Chondrocyte (in vitro differentiated cells): ENCODE data around the gene DNM2. TPM values are rescaled to one million over a fixed set of nuclear protein-coding genes. Genes with fewer than 3 reads are reported as not detected.
A peak's percentile ranks its signal among the peaks of the same experiment; 100 is the strongest.

Experiments used
- DNase-seq: peaks from one replicate; pipeline ENCODE4 v3.0.0; 2021; ENCODE audit warnings: mixed read lengths, low spot score
- H3K27ac Mint-ChIP-seq: one replicate; pipeline ENCODE4 v1.8.0; 2021; ENCODE audit warnings: mild to moderate bottlenecking, moderate library complexity, mixed read lengths; ENCODE audit not compliant: unreplicated experiment
- H3K27me3 Mint-ChIP-seq: 2 replicates; pipeline ENCODE4 v1.8.0; 2021; ENCODE audit warnings: low read depth, mixed read lengths
- H3K36me3 Mint-ChIP-seq: 2 replicates; pipeline ENCODE4 v1.8.0; 2021; ENCODE audit warnings: low read depth, mixed read lengths
- H3K4me1 Mint-ChIP-seq: 2 replicates; pipeline ENCODE4 v1.8.0; 2021; ENCODE audit warnings: low read depth, mild to moderate bottlenecking, mixed read lengths
- H3K4me3 Mint-ChIP-seq: one replicate; pipeline ENCODE4 v1.8.0; 2021; ENCODE audit warnings: mild to moderate bottlenecking, moderate library complexity, mixed read lengths; ENCODE audit not compliant: unreplicated experiment
- H3K9me3 Mint-ChIP-seq: 2 replicates; pipeline ENCODE4 v1.8.0; 2021; ENCODE audit warnings: low read depth, mixed read lengths
- total RNA-seq: library from RNA; stranded (reverse); gene quantifications from 3 replicates; pipeline ENCODE4 v1.2.1, GENCODE V29; 2021
- TF ChIP-seq, protein P1 (sequence below): fragments of 200-600 bp; sonication (generic); IDR thresholded peaks from 2 replicates; pipeline ENCODE4 v1.5.0; 2021; ENCODE audit warnings: antibody characterized with exemption, mild to moderate bottlenecking, moderate library complexity

Gene DNM2
- total RNA-seq, 1 donor from 2014 or later: 116 TPM

DNA sequence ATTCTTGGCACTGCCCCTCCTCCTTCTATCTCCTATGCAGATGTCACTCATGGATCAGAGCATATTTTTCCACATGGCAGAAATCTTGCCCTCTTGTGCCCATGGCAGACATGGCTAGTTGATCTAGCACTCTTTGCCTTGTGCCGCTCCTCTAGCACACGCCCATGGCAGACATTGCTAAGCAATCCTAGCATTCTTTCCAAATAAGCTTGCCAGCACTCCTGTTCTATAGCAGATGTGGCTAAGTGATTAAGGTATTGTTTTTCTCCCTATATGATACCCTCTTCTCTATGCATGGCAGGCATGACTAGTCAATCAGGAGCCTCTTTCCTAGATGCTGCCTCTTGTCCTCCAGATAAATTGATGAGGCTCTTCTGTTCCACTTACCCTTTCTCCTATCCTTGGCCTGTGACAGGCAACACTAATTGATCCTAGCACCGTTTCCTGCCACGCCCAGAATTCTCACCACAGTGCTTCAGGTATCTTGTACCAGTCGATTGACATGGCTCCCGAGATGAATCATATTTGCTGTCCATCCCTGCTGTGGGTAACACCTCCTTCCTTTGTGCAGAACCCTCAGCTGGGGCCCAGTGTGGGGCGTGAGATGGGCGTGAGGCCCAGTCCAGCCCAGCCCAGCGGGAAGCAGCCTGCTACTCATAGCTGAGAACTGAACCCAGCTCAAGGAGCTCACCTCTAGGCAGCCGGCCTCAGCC is 91.2 kb downstream of the DNM2 start:
- no peak for DNase-seq
- peak overlapping the region; percentile 64 for H3K27ac Mint-ChIP-seq
- H3K4me3 Mint-ChIP-seq: no peak overlapping the region
- peaks cover 20% of the 10 kb centered on the region for H3K4me1 Mint-ChIP-seq
- H3K27me3 Mint-ChIP-seq: no peaks in the 10 kb centered on the region
- H3K9me3 Mint-ChIP-seq: peaks cover 3% of the 10 kb centered on the region
- TF ChIP-seq, protein P1, sequence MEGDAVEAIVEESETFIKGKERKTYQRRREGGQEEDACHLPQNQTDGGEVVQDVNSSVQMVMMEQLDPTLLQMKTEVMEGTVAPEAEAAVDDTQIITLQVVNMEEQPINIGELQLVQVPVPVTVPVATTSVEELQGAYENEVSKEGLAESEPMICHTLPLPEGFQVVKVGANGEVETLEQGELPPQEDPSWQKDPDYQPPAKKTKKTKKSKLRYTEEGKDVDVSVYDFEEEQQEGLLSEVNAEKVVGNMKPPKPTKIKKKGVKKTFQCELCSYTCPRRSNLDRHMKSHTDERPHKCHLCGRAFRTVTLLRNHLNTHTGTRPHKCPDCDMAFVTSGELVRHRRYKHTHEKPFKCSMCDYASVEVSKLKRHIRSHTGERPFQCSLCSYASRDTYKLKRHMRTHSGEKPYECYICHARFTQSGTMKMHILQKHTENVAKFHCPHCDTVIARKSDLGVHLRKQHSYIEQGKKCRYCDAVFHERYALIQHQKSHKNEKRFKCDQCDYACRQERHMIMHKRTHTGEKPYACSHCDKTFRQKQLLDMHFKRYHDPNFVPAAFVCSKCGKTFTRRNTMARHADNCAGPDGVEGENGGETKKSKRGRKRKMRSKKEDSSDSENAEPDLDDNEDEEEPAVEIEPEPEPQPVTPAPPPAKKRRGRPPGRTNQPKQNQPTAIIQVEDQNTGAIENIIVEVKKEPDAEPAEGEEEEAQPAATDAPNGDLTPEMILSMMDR: no peak
- H3K36me3 Mint-ChIP-seq: peaks cover 20% of the 10 kb centered on the region

- no peak for DNase-seq
- Mint-ChIP-seq H3K27me3 (no peaks in the 10 kb centered on the region), H3K9me3 (peaks cover 3% of the 10 kb centered on the region), H3K4me1 (peaks cover 25% of the 10 kb centered on the region), H3K27ac (peak overlapping the region; percentile 36), H3K36me3 (peaks cover 23% of the 10 kb centered on the region), H3K4me3 (no peak overlapping the region)
- TF ChIP-seq, protein P1: no peak
These were observed 91.9 kb downstream of the DNM2 start for GRCh38 chr19:10809651-10810285.

- no peak for DNase-seq
- H3K9me3 Mint-ChIP-seq: peaks cover 3% of the 10 kb centered on the region
- no peak overlapping the region for H3K4me3 Mint-ChIP-seq
- H3K4me1 Mint-ChIP-seq: peaks cover 36% of the 10 kb centered on the region
- peak overlapping the region; percentile 12 for H3K27ac Mint-ChIP-seq
- no peaks in the 10 kb centered on the region for H3K27me3 Mint-ChIP-seq
- TF ChIP-seq, protein P1: no peak
- H3K36me3 Mint-ChIP-seq: peaks cover 24% of the 10 kb centered on the region
These were observed 93.7 kb downstream of the DNM2 start for GRCh38 chr19:10811391-10812111.

GRCh38 chr19:10812196-10812595 is 94.3 kb downstream of the DNM2 start:
- no peaks in the 10 kb centered on the region for H3K27me3 Mint-ChIP-seq
- DNase-seq: no peak
- no peak overlapping the region for H3K27ac Mint-ChIP-seq
- peaks cover 3% of the 10 kb centered on the region for H3K9me3 Mint-ChIP-seq
- H3K36me3 Mint-ChIP-seq: peaks cover 24% of the 10 kb centered on the region
- H3K4me1 Mint-ChIP-seq: peaks cover 41% of the 10 kb centered on the region
- TF ChIP-seq, protein P1: no peak
- H3K4me3 Mint-ChIP-seq: no peak overlapping the region

- Mint-ChIP-seq H3K4me1 (peaks cover 48% of the 10 kb centered on the region), H3K4me3 (no peak overlapping the region), H3K9me3 (peaks cover 3% of the 10 kb centered on the region), H3K27ac (peak overlapping the region; percentile 94), H3K27me3 (no peaks in the 10 kb centered on the region), H3K36me3 (peaks cover 24% of the 10 kb centered on the region)
- no peak for DNase-seq
- TF ChIP-seq, protein P1: no peak
These were observed 95.1 kb downstream of the DNM2 start for GRCh38 chr19:10812902-10813404.
